SJCRH30 (cell line): Measurements from ENCODE around the gene G6PC2. TPM values are rescaled to one million over a fixed set of nuclear protein-coding genes. Genes with fewer than 3 reads are reported as not detected.

Experiments
- DNase-seq, 2 experiments: peaks; one replicate each; pipeline ENCODE4 v3.0.0-alpha.2; 2015 to 2020
- H3K27ac ChIP-seq: fragments of 250-450 bp; sonication (Bioruptor Pico); 2 replicates; pipeline ENCODE4 v1.5.1; 2020; ENCODE audit warnings: mild to moderate bottlenecking, moderate library complexity
- H3K27me3 ChIP-seq: fragments of 250-450 bp; sonication (Bioruptor Pico); 2 replicates; pipeline ENCODE4 v1.5.1; 2020; ENCODE audit warnings: mild to moderate bottlenecking, moderate library complexity
- H3K36me3 ChIP-seq: fragments of 250-450 bp; sonication (Bioruptor Pico); 2 replicates; pipeline ENCODE4 v1.5.1; 2020; ENCODE audit warnings: mild to moderate bottlenecking, moderate library complexity
- H3K4me1 ChIP-seq: fragments of 250-450 bp; sonication (Bioruptor Pico); 2 replicates; pipeline ENCODE4 v1.5.1; 2020; ENCODE audit warnings: mild to moderate bottlenecking, moderate library complexity
- H3K4me3 ChIP-seq: fragments of 250-450 bp; sonication (Bioruptor Pico); 2 replicates; pipeline ENCODE4 v1.5.1; 2020; ENCODE audit warnings: mild to moderate bottlenecking, moderate library complexity
- H3K9me3 ChIP-seq: fragments of 250-450 bp; sonication (Bioruptor Pico); replicated peaks from 2 replicates; pipeline ENCODE4 v1.5.1; 2020; ENCODE audit warnings: mild to moderate bottlenecking, moderate library complexity
- total RNA-seq: library from RNA; depleted of rRNA; stranded (reverse); fragments of >200 nt; shearing (Covaris generic); gene quantifications from 2 replicates; pipeline ENCODE4 v1.2.3, GENCODE V29; 2014

The G6PC2 gene
- total RNA-seq, 1 experiment from 2014 or later = not detected

GRCh38 chr2:168890006-168890782, 10.9 kb upstream of the G6PC2 start, which contains the start of gene SPC25:
Gene SPC25, minus strand, starts transcription at chr2:168890430. Its CDS starts 911 bp downstream, at chr2:168889519.
- 0 out of 2 replicates have a peak, but pooled peaks cover 2% of the 10 kb centered on the region for H3K4me1 ChIP-seq
- peak; percentile 95 to 97 for DNase-seq
- H3K4me3 ChIP-seq = peak within 1 kb of the TSS; percentile 83
- H3K36me3 ChIP-seq = peaks cover 23% of the 10 kb centered on the region
- H3K9me3 ChIP-seq = no peaks in the 10 kb centered on the region
- no peaks in the 10 kb centered on the region for H3K27me3 ChIP-seq
- peak within 1 kb of the TSS; percentile 80 for H3K27ac ChIP-seq

GRCh38 chr2:168892327-168892726, 8.8 kb upstream of the G6PC2 start:
- 0 out of 2 replicates have a peak, but pooled peaks cover 2% of the 10 kb centered on the region for H3K4me1 ChIP-seq
- H3K27ac ChIP-seq = no peak overlapping the region
- no peak overlapping the region for H3K4me3 ChIP-seq
- H3K9me3 ChIP-seq = no peaks in the 10 kb centered on the region
- no peak for DNase-seq
- H3K36me3 ChIP-seq = peaks cover 11% of the 10 kb centered on the region
- no peaks in the 10 kb centered on the region for H3K27me3 ChIP-seq

DNA sequence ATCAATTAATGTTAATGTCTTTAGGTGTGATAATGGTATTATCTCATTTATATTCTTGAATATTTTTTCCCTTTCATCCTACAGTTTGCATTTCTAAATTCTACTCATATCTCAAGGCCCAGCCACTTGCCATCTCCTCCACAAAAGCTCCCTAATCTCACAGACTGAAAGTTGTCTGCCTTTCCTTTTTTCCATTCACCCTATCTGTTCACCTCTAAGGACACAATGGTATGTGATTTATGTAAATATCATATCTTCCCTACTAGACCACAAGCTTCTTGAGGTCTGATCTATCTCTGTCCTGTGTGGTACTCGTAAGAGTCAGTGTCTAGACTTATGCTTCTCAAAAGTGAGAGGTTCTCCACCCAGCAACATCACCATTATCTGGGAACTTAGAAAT, 7.0 kb upstream of the G6PC2 start:
- H3K9me3 ChIP-seq = no peaks in the 10 kb centered on the region
- H3K4me1 ChIP-seq = 0 out of 2 replicates have a peak, but pooled peaks cover 1% of the 10 kb centered on the region
- H3K36me3 ChIP-seq = no peaks in the 10 kb centered on the region
- no peak overlapping the region for H3K4me3 ChIP-seq
- H3K27ac ChIP-seq = no peak overlapping the region
- no peak for DNase-seq
- H3K27me3 ChIP-seq = no peaks in the 10 kb centered on the region

- Histone ChIP-seq H3K9me3 (no peaks in the 10 kb centered on the region), H3K36me3 (no peaks in the 10 kb centered on the region), H3K4me3 (no peak overlapping the region), H3K27me3 (no peaks in the 10 kb centered on the region), H3K4me1 (no peaks in the 10 kb centered on the region), H3K27ac (no peak overlapping the region)
- no peak for DNase-seq
Observed at GRCh38 chr2:168894720-168895119, 6.4 kb upstream of the G6PC2 start.

GRCh38 chr2:168895771-168896170, 5.3 kb upstream of the G6PC2 start:
- Histone ChIP-seq H3K4me3 (no peak overlapping the region), H3K9me3 (no peaks in the 10 kb centered on the region), H3K27me3 (no peaks in the 10 kb centered on the region), H3K27ac (no peak overlapping the region), H3K36me3 (no peaks in the 10 kb centered on the region), H3K4me1 (no peaks in the 10 kb centered on the region)
- DNase-seq = no peak

- no peaks in the 10 kb centered on the region for H3K9me3 ChIP-seq
- no peaks in the 10 kb centered on the region for H3K4me1 ChIP-seq
- no peak for DNase-seq
Observed at GRCh38 chr2:168896783-168897182, 4.3 kb upstream of the G6PC2 start.

GRCh38 chr2:168897449-168897848, 3.6 kb upstream of the G6PC2 start:
- no peaks in the 10 kb centered on the region for H3K36me3 ChIP-seq
- H3K4me1 ChIP-seq = no peaks in the 10 kb centered on the region
- H3K4me3 ChIP-seq = no peak overlapping the region
- no peak overlapping the region for H3K27ac ChIP-seq
- no peaks in the 10 kb centered on the region for H3K9me3 ChIP-seq
- DNase-seq = no peak
- H3K27me3 ChIP-seq = no peaks in the 10 kb centered on the region

More at GRCh38 chr2:168896783-168897182, 4.3 kb upstream of the G6PC2 start:
- Histone ChIP-seq H3K4me3 (no peak overlapping the region), H3K27me3 (no peaks in the 10 kb centered on the region), H3K36me3 (no peaks in the 10 kb centered on the region), H3K27ac (no peak overlapping the region)

- H3K27me3 ChIP-seq = no peaks in the 10 kb centered on the region
- H3K36me3 ChIP-seq = no peaks in the 10 kb centered on the region
- no peaks in the 10 kb centered on the region for H3K9me3 ChIP-seq
- no peaks in the 10 kb centered on the region for H3K4me1 ChIP-seq
- no peak overlapping the region for H3K27ac ChIP-seq
- H3K4me3 ChIP-seq = no peak overlapping the region
- no peak for DNase-seq
Observed at GRCh38 chr2:168903888-168904287, 2.8 kb downstream of the G6PC2 start.

DNA sequence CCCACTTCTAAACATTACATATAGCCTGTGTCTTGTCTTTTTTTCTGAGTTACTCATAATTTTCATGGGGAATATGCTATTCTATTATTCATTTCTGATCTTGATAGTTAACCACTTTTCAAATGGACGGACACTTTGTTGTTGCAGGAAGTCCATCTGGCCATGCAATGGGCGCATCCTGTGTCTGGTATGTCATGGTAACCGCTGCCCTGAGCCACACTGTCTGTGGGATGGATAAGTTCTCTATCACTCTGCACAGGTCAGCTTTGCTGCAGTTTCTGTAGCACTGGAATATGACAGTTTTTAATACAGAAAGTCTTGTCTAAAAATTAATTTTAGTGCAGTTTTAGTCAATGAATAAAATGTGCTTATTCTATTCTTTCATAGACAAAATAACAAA, 3.3 kb downstream of the G6PC2 start:
- no peaks in the 10 kb centered on the region for H3K27me3 ChIP-seq
- no peaks in the 10 kb centered on the region for H3K9me3 ChIP-seq
- H3K4me3 ChIP-seq = no peak overlapping the region
- no peak overlapping the region for H3K27ac ChIP-seq
- DNase-seq = no peak
- H3K4me1 ChIP-seq = no peaks in the 10 kb centered on the region
- H3K36me3 ChIP-seq = no peaks in the 10 kb centered on the region

GRCh38 chr2:168907940-168908662, 7.0 kb downstream of the G6PC2 start:
- Histone ChIP-seq H3K27me3 (no peaks in the 10 kb centered on the region), H3K4me1 (no peaks in the 10 kb centered on the region), H3K36me3 (no peaks in the 10 kb centered on the region), H3K9me3 (no peaks in the 10 kb centered on the region), H3K4me3 (no peak overlapping the region), H3K27ac (no peak overlapping the region)
- DNase-seq = no peak

DNA sequence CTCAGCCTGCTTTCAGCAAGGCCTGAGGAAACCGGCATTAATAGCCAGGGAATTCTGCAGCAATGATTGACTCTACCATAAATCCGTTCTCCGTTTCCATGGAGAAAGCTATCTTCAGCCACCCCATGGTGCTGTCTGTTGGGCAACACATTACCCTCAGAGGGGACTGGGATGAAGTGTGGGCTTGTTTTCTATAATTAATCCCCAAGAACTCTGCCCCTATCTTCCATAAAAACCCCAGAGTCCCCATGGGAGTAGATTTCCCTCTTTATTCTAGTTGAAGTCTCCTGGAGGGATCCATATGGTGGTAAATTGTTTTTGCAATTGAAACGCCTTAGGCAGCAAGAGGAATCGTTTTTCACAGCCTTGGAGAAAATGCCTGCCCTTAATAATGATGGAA, 9.2 kb downstream of the G6PC2 start:
- Histone ChIP-seq H3K36me3 (no peaks in the 10 kb centered on the region), H3K27me3 (no peaks in the 10 kb centered on the region), H3K4me3 (no peak overlapping the region)

GRCh38 chr2:168912466-168912865, 11.4 kb downstream of the G6PC2 start:
- Histone ChIP-seq H3K4me3 (peak overlapping the region; percentile 60), H3K9me3 (no peaks in the 10 kb centered on the region), H3K4me1 (no peaks in the 10 kb centered on the region), H3K36me3 (no peaks in the 10 kb centered on the region), H3K27ac (peak overlapping the region; percentile 59), H3K27me3 (no peaks in the 10 kb centered on the region)
- DNase-seq = no peak

More for the DNA sequence above, 9.2 kb downstream of the G6PC2 start:
- no peaks in the 10 kb centered on the region for H3K9me3 ChIP-seq
- DNase-seq = no peak
- no peak overlapping the region for H3K27ac ChIP-seq
- H3K4me1 ChIP-seq = no peaks in the 10 kb centered on the region

GRCh38 chr2:168912901-168913369, 11.8 kb downstream of the G6PC2 start:
- Histone ChIP-seq H3K27ac (peak overlapping the region; percentile 59), H3K27me3 (no peaks in the 10 kb centered on the region), H3K4me1 (no peaks in the 10 kb centered on the region), H3K9me3 (no peaks in the 10 kb centered on the region), H3K4me3 (peak overlapping the region; percentile 60), H3K36me3 (no peaks in the 10 kb centered on the region)
- peak; percentile 93 to 94 for DNase-seq

- no peak for DNase-seq
- Histone ChIP-seq H3K9me3 (no peaks in the 10 kb centered on the region), H3K4me3 (peak overlapping the region; percentile 60), H3K4me1 (no peaks in the 10 kb centered on the region), H3K27me3 (no peaks in the 10 kb centered on the region), H3K36me3 (no peaks in the 10 kb centered on the region), H3K27ac (no peak overlapping the region)
Observed at GRCh38 chr2:168913495-168913894, 12.4 kb downstream of the G6PC2 start.
